CD8-positive, alpha-beta memory T cell (primary cell): Measurements from ENCODE around the gene SIPA1. TPM values are rescaled to one million over a fixed set of nuclear protein-coding genes. Genes with fewer than 3 reads are reported as not detected.
A peak's percentile ranks its signal among the peaks of the same experiment; 100 is the strongest.

Source experiments
- CTCF ChIA-PET: fragments of 350-600 bp; sonication (Branson Sonifier 250); formaldehyde crosslinking; loops from one replicate; lab custom pipeline; 2021; ENCODE audit warnings: antibody characterized with exemption; lab: Charles Lee
- POLR2A ChIA-PET: fragments of 350-600 bp; sonication (Branson Sonifier 250); formaldehyde crosslinking; loops from one replicate; lab custom pipeline; 2021; ENCODE audit warnings: antibody characterized with exemption; lab: Charles Lee
- DNase-seq, 5 donors: peaks; one replicate each; pipeline versions ENCODE4 v3.0.0 to v3.0.0-alpha.2; 2020 to 2022; ENCODE audit warnings: mixed read lengths in 1 of 5
- H3K27ac ChIP-seq: one replicate; pipeline ENCODE4 v1.7.0; 2013; ENCODE audit warnings: low read depth, mild to moderate bottlenecking, low read length, moderate library complexity
- H3K27me3 ChIP-seq: 2 replicates; pipeline ENCODE4 v1.7.0; 2013; ENCODE audit warnings: low read length, mild to moderate bottlenecking; ENCODE audit not compliant: insufficient read depth, poor library complexity, severe bottlenecking
- H3K36me3 ChIP-seq: 2 replicates; pipeline ENCODE4 v1.7.0; 2013; ENCODE audit warnings: mild to moderate bottlenecking, low read length, moderate library complexity; ENCODE audit not compliant: insufficient read depth
- H3K4me1 ChIP-seq: 2 replicates; pipeline ENCODE4 v1.7.0; 2013; ENCODE audit warnings: mild to moderate bottlenecking, low read length, moderate library complexity; ENCODE audit not compliant: insufficient read depth
- H3K4me3 ChIP-seq: 2 replicates; pipeline ENCODE4 v1.7.0; 2013; ENCODE audit warnings: mild to moderate bottlenecking, low read length
- H3K9me3 ChIP-seq: 2 replicates; pipeline ENCODE4 v1.7.0; 2013; ENCODE audit warnings: mild to moderate bottlenecking, low read length
- H3K27ac Mint-ChIP-seq, 8 donors: one replicate each; pipeline ENCODE4 v1.8.0; 2020 to 2021; ENCODE audit warnings: mixed read lengths in 8 of 8, mild to moderate bottlenecking in 6 of 8, inconsistent platforms in 3 of 8, moderate library complexity in 3 of 8
- H3K27me3 Mint-ChIP-seq, 2 donors: one replicate each; pipeline ENCODE4 v1.8.0; 2020 to 2021; ENCODE audit warnings: mixed read lengths in 2 of 2, mild to moderate bottlenecking in 1 of 2, moderate library complexity in 1 of 2
- H3K36me3 Mint-ChIP-seq, 3 donors: one replicate each; pipeline ENCODE4 v1.8.0; 2020 to 2021; ENCODE audit warnings: mixed read lengths in 3 of 3, inconsistent platforms in 1 of 3, mild to moderate bottlenecking in 1 of 3
- H3K4me1 Mint-ChIP-seq, 3 donors: one replicate each; pipeline ENCODE4 v1.8.0; 2020 to 2021; ENCODE audit warnings: mixed read lengths in 3 of 3, inconsistent platforms in 1 of 3, mild to moderate bottlenecking in 1 of 3
- H3K4me3 Mint-ChIP-seq, 7 donors: one replicate each; pipeline ENCODE4 v1.8.0; 2020 to 2021; ENCODE audit warnings: mixed read lengths in 7 of 7, mild to moderate bottlenecking in 6 of 7, moderate library complexity in 4 of 7, inconsistent platforms in 2 of 7
- H3K9me3 Mint-ChIP-seq, 5 donors: one replicate each; pipeline ENCODE4 v1.8.0; 2020 to 2022; ENCODE audit warnings: mixed read lengths in 5 of 5, mild to moderate bottlenecking in 3 of 5, moderate library complexity in 2 of 5, inconsistent platforms in 1 of 5
- polyA plus RNA-seq: library from polyadenylated mRNA; unstranded; fragments of 300-500 nt; fragmentation: Illumina TruSeq; gene quantifications from one replicate; pipeline ENCODE4 v1.2.3, GENCODE V29; 2021
- total RNA-seq, 2 experiments: library from RNA; stranded (reverse); gene quantifications; one replicate each; pipeline ENCODE4 v1.2.3, GENCODE V29; 2021

Gene SIPA1
- total RNA-seq = 100 to 1,000 TPM; 111 to 123 TPM
- 335 TPM for polyA plus RNA-seq

GRCh38 chr11:65637794-65638419, at the start of gene SIPA1:
SIPA1 (plus strand) TSS chr11:65638101; CDS start chr11:65640922, 2,821 bp downstream.
- Mint-ChIP-seq H3K36me3 (peaks cover 0 to 76% (median 6%) of the 10 kb centered on the region in 3 donors), H3K27ac (peak within 1 kb of the TSS; percentile 96 to 100 (median 100)), H3K4me3 (peak within 1 kb of the TSS; percentile 89 to 99 (median 97)), H3K27me3 (peaks cover 0 to 3% of the 10 kb centered on the region in 2 donors), H3K4me1 (peaks cover 39 to 62% (median 41%) of the 10 kb centered on the region in 3 donors), H3K9me3 (peaks cover 0 to 1% (median 0%) of the 10 kb centered on the region in 5 donors)
- peak within 1 kb of the TSS; percentile 98 for H3K27ac ChIP-seq
- peaks cover 64% of the 10 kb centered on the region for H3K4me1 ChIP-seq
- peak; percentile 73 to 80 (median 77) for DNase-seq
- H3K4me3 ChIP-seq = peak within 1 kb of the TSS; percentile 81
- no peaks in the 10 kb centered on the region for H3K27me3 ChIP-seq
- POLR2A ChIA-PET = interaction anchor here (0.7 to 7.3 kb wide), 14 partner anchors 9 to 215 kb away, joined by 3 to 93 read pairs (median 4); partner anchors contain the start of genes PCNX3 and RELA
- H3K9me3 ChIP-seq = no peaks in the 10 kb centered on the region
- H3K36me3 ChIP-seq = peaks cover 24% of the 10 kb centered on the region
- CTCF ChIA-PET = interaction anchor here (0.6 to 5.1 kb wide), 9 partner anchors 8 to 246 kb away, joined by 3 to 26 read pairs (median 4); partner anchors contain the start of gene KAT5

- ChIA-PET CTCF (interaction anchor here (0.7 to 11.9 kb wide), 17 partner anchors 9 to 434 kb away, joined by 3 to 258 read pairs (median 4); partner anchors contain the start of genes EHBP1L1, FAM89B, SCYL1 and SIPA1), POLR2A (interaction anchor here (0.6 to 4.7 kb wide), 7 partner anchors 12 to 111 kb away, joined by 3 to 32 read pairs (median 4); partner anchors contain the start of gene EHBP1L1)
- Histone ChIP-seq H3K4me1 (peaks cover 17% of the 10 kb centered on the region), H3K36me3 (peaks cover 11% of the 10 kb centered on the region), H3K27me3 (no peaks in the 10 kb centered on the region), H3K27ac (no peak overlapping the region), H3K4me3 (no peak overlapping the region), H3K9me3 (no peaks in the 10 kb centered on the region)
- Mint-ChIP-seq H3K4me1 (peaks cover 18 to 29% (median 23%) of the 10 kb centered on the region in 3 donors), H3K36me3 (peaks cover 0 to 56% (median 1%) of the 10 kb centered on the region in 3 donors), H3K9me3 (no peaks in the 10 kb centered on the region), H3K27me3 (no peaks in the 10 kb centered on the region), H3K27ac (peak overlapping the region; percentile 81 to 97 (median 88)), H3K4me3 (peak overlapping the region in 4 of 7 donors; percentile 19 to 57 (median 40))
- DNase-seq = peak; percentile 63 to 88 (median 75)
Observed at GRCh38 chr11:65588199-65589054, 49.5 kb upstream of the SIPA1 start.

GRCh38 chr11:65589444-65590239, 48.3 kb upstream of the SIPA1 start:
- H3K27me3 ChIP-seq = no peaks in the 10 kb centered on the region
- ChIA-PET POLR2A (interaction anchor here (0.9 kb wide), 1 partner anchor 49 kb away, joined by 3 read pairs; no protein-coding TSS in a partner anchor), CTCF (interaction anchor here (1.5 to 11.9 kb wide), 7 partner anchors 8 to 173 kb away, joined by 4 to 258 read pairs (median 24); partner anchors contain the start of genes EHBP1L1, FAM89B and ZNRD2)
- Mint-ChIP-seq H3K9me3 (no peaks in the 10 kb centered on the region), H3K4me3 (no peak overlapping the region), H3K36me3 (peaks cover 0 to 49% (median 1%) of the 10 kb centered on the region in 3 donors), H3K4me1 (peaks cover 16 to 32% (median 23%) of the 10 kb centered on the region in 3 donors), H3K27ac (peak overlapping the region in 3 of 8 donors; percentile 23 to 95 (median 88)), H3K27me3 (no peaks in the 10 kb centered on the region)
- no peak overlapping the region for H3K27ac ChIP-seq
- peaks cover 17% of the 10 kb centered on the region for H3K4me1 ChIP-seq
- DNase-seq = peak in 1 of 5 donors; percentile 27
- no peak overlapping the region for H3K4me3 ChIP-seq
- H3K9me3 ChIP-seq = no peaks in the 10 kb centered on the region
- H3K36me3 ChIP-seq = peaks cover 11% of the 10 kb centered on the region

- Histone ChIP-seq H3K27me3 (no peaks in the 10 kb centered on the region), H3K4me1 (peaks cover 23% of the 10 kb centered on the region), H3K4me3 (no peak overlapping the region), H3K27ac (no peak overlapping the region), H3K9me3 (no peaks in the 10 kb centered on the region), H3K36me3 (peaks cover 11% of the 10 kb centered on the region)
- POLR2A ChIA-PET = interaction anchor here (0.9 kb wide), 1 partner anchor 49 kb away, joined by 3 read pairs; no protein-coding TSS in a partner anchor
- peaks cover 20 to 37% (median 28%) of the 10 kb centered on the region in 3 donors for H3K4me1 Mint-ChIP-seq
- no peak for DNase-seq
- H3K27ac Mint-ChIP-seq = peak overlapping the region in 2 of 8 donors; percentile 66
- no peaks in the 10 kb centered on the region for H3K27me3 Mint-ChIP-seq
- H3K9me3 Mint-ChIP-seq = no peaks in the 10 kb centered on the region
- CTCF ChIA-PET = interaction anchor here (3.5 to 11.9 kb wide), 5 partner anchors 12 to 49 kb away, joined by 17 to 258 read pairs (median 45); partner anchors contain the start of genes EHBP1L1, FAM89B and ZNRD2
- H3K4me3 Mint-ChIP-seq = no peak overlapping the region
- H3K36me3 Mint-ChIP-seq = peaks cover 0 to 49% (median 1%) of the 10 kb centered on the region in 3 donors
Observed at GRCh38 chr11:65590240-65590738, 47.6 kb upstream of the SIPA1 start.

GRCh38 chr11:65591939-65592857, 45.7 kb upstream of the SIPA1 start:
- peaks cover 23 to 34% (median 26%) of the 10 kb centered on the region in 3 donors for H3K4me1 Mint-ChIP-seq
- Histone ChIP-seq H3K9me3 (no peaks in the 10 kb centered on the region), H3K27me3 (no peaks in the 10 kb centered on the region), H3K27ac (no peak overlapping the region), H3K36me3 (peaks cover 11% of the 10 kb centered on the region), H3K4me1 (peaks cover 31% of the 10 kb centered on the region), H3K4me3 (no peak overlapping the region)
- ChIA-PET POLR2A (interaction anchor here (1.2 to 1.7 kb wide), 2 partner anchors 16 to 26 kb away, joined by 4 to 6 read pairs; partner anchors contain the start of gene EHBP1L1), CTCF (interaction anchor here (1.0 to 11.9 kb wide), 10 partner anchors 9 to 225 kb away, joined by 3 to 258 read pairs (median 9); partner anchors contain the start of genes EHBP1L1, FAM89B, SCYL1 and ZNRD2)
- no peak overlapping the region for H3K4me3 Mint-ChIP-seq
- H3K27me3 Mint-ChIP-seq = no peaks in the 10 kb centered on the region
- no peak for DNase-seq
- H3K27ac Mint-ChIP-seq = no peak overlapping the region
- H3K36me3 Mint-ChIP-seq = peaks cover 0 to 36% (median 1%) of the 10 kb centered on the region in 3 donors
- no peaks in the 10 kb centered on the region for H3K9me3 Mint-ChIP-seq

- Histone ChIP-seq H3K4me1 (peaks cover 24% of the 10 kb centered on the region), H3K36me3 (peaks cover 17% of the 10 kb centered on the region), H3K27me3 (no peaks in the 10 kb centered on the region), H3K27ac (no peak overlapping the region), H3K4me3 (no peak overlapping the region), H3K9me3 (no peaks in the 10 kb centered on the region)
- Mint-ChIP-seq H3K4me3 (peak overlapping the region in 1 of 7 donors; percentile 69), H3K4me1 (peaks cover 17 to 27% (median 18%) of the 10 kb centered on the region in 3 donors), H3K27ac (peak overlapping the region in 1 of 8 donors; percentile 54), H3K9me3 (no peaks in the 10 kb centered on the region), H3K27me3 (no peaks in the 10 kb centered on the region), H3K36me3 (peaks cover 0 to 41% (median 1%) of the 10 kb centered on the region in 3 donors)
- no peak for DNase-seq
- ChIA-PET CTCF (interaction anchor here (1.0 to 11.9 kb wide), 19 partner anchors 10 to 226 kb away, joined by 3 to 258 read pairs (median 6); partner anchors contain the start of genes EHBP1L1, FAM89B, PCNX3 and SCYL1), POLR2A (interaction anchor here (0.9 to 2.0 kb wide), 5 partner anchors 16 to 52 kb away, joined by 3 to 8 read pairs (median 4); partner anchors contain the start of genes EHBP1L1 and MAP3K11)
Observed at GRCh38 chr11:65592858-65593517, 44.9 kb upstream of the SIPA1 start.
